GM18861 (cell line): Measurements from ENCODE around the gene MSH5.

ENCODE experiments used
- ATAC-seq: cut with Tn5 transposase; IDR thresholded peaks from one replicate; pipeline ENCODE4 v1.9.1; 2021; ENCODE audit not compliant: unreplicated experiment

MSH5 gene

DNA sequence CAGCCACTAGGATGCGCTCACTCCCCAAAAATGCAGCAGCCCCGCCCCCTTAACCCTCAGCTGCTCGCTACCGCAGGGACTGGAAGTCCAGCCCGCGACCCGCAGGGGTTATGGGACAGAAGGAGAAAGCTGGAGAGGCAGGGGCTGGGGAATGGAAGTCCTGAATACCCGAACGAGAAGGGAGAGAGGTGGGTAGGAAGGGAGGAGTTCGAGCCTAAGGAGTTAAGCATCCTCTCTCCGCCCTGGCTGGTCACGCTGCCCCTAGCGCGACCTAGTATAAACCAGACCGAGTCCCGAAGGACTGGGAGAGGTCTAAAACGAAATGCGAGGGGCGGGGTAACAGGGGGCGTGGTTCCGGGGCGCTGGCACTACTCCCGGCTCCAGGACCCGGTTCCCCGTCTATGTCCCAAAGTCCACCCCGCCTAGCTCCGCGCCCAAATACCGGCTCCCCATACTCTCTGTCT is 10.3 kb upstream of the MSH5 start:
- no peak for ATAC-seq

DNA sequence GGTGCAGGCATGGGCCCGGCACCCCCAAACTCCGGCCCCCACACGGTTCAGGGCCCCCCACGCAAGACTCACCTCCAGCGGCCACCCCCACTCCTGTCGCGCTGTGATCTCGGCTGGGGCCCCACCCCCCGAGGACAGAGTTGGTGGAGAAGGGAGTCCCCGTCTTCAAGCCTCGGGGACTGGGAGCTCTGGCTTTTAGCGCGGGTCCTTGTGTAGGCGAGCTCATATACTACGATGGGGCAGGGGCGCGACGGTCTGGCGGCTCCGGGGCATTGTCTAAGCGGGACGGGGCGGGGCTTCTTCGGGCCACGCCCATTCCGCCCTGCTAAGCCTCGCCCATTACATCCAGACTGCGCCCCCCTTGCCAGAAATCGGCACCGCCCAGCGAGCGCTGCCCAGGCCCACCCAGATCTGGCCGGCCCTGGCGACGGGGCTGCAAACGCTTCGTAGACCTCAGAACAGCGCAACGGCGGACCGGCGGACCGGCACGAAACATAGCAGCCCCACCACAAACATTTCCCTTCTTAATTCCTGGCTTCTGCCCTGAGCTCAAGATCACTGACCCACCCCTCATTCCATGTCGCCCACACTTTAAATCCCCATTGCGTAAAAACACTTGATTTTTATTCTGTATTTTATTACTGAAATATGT is 9.7 kb upstream of the MSH5 start:
- no peak for ATAC-seq

DNA sequence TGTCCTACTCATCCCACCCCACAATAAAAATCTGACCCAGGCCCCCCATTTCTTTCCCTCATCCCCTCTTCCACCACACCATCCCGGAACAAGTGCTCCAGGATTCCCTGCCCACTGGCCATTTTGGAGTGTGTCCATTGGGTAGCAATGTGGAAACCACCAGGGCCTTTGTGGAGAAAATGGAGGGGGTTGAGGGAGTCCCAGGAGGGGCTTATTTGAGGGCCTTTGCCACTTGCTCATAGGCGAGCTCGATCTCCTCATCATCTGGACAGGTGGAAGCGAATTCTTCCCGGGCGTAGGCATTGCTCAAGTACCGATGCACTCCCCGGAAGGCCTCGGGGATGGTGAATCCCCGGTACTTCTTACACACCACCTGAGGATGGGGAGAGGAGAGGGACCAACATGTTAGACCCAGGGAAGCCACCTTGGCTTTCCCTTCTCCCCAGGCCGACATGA is 9.1 kb upstream of the MSH5 start:
- no peak for ATAC-seq

DNA sequence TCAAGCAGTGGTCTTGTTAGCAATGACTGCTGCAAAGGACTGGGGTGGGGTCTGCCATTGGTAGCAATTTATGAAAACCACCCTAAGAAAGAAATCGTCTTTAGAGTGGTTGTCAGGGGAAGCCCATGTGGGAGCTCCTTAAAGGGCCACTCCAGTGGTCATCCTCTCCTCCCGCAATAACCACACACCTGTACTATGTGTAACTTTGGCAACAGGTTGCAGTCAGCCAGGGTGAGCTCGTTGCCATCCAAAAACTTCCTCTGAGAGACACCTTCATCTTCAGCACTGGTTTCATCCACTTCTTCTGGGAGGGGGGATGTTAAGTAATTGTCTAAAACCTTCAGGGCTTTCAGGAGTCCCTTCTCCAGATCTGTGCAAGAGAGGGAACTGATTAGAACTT is 7.8 kb upstream of the MSH5 start:
- ATAC-seq = no peak

DNA sequence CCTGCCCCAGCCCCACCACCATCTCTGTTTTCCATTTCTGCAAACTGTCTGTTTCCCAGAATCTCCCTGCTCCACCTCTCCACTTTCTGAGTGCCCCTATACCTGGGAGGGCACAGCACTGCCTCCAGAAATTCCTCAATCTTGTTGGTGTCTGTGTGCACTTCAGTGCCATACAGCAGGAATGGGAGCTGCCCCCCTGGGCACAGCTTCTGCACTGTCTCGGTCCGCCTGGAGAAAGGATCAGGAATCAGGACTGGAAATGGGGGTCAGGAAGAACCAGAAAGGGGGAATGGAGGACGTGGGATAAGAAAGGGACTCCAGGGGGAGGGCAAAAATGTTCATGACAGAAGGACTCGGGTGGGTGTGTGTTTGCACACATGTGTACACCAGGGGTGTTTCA is 6.1 kb upstream of the MSH5 start:
- no peak for ATAC-seq

DNA sequence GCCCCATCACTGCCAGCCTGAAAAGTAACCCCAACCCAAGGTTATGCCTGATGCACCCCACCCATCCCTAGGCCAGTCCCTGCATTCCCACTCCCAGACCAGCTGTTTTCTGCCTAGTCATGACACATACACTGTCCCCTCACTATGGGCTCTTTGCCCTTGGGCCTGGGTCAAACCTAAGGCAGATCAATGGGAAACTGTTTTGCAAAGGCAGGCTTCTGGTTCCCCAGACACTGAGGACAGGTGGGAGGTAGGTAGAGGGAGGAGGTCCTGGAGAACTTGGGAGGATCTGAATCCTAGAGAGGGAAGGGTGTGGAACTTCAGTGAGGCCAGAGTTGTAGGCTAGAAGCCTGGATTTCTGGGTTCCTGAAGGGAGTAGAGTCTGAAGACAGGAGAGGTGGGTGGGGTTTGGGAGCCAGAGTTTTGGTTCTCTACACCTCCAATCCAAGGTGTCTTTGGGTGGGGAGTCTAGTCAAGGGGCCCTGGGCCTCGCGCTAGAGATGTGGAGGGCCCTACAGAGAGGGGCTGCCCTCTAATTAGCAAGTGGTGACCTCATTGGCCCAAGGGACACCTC is 5.5 kb upstream of the MSH5 start:
- ATAC-seq = no peak

DNA sequence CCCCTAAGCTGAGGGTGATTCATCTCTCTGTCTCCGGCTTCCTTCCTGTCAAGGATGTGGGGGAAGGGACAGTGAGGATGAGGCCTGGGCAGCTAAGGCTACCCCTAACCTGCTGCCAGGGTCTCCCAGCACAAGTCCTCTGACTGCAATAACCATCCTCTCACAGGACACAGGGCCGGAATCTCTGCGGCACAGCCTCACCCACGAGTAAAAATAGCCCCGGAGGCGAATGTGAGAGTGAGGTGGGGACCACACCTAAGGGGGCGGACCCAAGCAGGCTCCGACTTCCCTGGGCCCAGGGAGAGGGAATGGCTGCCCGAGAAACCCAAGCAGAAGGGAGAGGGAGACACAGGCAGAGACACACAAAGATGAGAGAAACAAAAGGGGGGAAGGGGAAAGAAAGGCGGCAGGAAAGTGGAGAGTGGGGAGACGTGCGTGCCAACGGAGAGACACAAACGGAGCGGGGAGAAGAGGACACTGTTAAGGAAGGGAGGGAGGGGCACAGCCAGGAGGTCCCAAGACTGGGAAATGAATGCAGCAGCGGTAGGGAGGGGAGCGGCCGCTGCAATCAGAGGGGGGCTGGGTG is 4.9 kb upstream of the MSH5 start:
- no peak for ATAC-seq

DNA sequence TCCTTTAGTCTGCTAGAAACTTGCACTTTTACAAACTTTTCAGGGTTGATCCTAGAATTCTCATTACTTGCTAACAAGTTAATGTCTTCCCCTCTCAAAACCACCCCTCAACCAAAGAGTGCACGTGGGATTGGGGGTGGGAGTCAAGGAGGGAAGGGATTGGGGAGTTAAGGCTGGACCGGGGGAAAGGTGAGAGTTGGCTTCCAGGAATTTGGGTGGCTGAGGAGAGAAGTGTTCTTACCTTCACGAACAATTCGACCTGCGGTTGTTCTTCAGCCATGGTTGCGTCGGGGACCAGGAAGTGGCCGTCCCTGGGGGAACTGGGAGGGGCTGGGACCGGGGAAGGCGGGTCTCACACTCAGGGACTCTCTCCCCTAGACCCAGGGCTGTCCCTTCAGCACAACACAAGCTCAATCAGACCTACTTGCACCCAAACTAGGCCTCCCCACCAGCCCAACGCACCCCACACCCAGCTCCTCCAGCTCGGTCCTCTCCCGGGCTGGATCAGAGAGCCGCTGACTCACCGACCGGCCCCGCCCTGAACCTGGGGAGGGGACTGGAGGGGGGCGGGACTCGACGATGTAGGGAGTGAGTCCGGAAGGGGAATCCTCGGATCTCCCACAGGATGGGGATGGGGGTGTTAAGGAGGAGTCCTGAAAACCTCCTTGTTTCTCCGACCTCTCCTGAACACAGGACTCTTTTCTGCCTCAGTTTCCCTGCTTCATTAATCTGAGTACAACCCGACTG is 3.6 kb upstream of the MSH5 start, which contains the start of gene CLIC1:
TSS of gene CLIC1 (minus strand) at position 510 of the 747 bp plus-strand sequence. CDS start at position 280, 230 bp downstream.
- ATAC-seq = no peak

DNA sequence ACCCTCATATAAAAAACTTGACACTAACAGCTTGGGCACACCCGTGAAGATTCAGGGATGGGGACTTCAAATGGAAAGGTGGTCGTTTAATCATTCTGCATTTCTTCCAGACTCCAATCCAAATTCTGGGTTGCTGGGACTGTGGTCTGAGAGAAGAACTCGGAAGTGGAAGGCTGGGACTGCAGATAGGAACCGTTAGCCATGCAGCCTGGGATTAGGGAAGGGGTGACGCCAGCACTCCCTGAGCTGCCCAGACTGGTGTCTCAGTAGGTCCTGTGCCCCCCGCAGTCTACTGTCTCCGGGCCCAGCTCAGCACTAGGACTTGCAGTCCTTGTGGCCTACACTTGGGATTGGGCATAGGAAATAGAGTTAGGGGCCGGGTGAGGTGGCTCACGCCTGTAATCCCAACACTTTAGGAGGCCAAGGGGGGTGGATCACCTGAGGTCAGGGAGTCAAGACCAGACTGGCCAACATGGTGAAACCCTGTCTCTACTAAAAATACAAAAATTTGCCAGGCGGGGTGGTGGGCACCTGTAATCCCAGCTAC is 3.0 kb upstream of the MSH5 start:
- no peak for ATAC-seq

DNA sequence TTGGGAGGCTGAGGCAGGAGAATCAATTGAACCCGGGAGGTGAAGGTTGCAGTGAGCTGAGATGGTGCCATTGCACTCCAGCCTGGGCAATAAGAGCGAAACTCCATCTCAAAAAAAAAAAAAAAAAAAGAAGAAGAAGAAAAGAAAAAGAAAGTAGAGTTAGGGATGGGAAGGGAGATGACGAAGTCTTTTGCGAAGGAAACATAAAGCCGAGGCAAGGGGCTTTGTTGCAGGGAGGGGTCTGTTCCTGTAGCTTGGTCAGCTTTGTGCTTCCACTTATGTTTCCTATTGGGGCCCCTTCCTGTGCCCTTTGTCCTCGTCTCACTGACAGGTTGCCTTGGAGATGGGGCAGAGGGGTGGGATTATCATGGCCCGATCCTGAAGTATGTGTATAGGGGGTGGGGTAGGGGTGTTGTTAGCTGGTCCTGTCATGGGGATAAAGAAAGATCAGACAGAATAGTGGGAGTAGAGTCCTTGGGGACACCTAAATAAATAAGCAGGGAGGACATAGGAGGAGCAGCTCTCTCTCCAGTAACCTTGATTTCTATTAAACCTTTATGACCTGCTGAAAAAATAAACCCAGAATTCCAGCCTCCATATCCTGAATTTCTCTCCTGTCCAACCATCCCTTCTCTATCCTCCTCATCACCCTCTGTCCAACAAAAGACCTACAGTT is 2.4 kb upstream of the MSH5 start:
- no peak for ATAC-seq

DNA sequence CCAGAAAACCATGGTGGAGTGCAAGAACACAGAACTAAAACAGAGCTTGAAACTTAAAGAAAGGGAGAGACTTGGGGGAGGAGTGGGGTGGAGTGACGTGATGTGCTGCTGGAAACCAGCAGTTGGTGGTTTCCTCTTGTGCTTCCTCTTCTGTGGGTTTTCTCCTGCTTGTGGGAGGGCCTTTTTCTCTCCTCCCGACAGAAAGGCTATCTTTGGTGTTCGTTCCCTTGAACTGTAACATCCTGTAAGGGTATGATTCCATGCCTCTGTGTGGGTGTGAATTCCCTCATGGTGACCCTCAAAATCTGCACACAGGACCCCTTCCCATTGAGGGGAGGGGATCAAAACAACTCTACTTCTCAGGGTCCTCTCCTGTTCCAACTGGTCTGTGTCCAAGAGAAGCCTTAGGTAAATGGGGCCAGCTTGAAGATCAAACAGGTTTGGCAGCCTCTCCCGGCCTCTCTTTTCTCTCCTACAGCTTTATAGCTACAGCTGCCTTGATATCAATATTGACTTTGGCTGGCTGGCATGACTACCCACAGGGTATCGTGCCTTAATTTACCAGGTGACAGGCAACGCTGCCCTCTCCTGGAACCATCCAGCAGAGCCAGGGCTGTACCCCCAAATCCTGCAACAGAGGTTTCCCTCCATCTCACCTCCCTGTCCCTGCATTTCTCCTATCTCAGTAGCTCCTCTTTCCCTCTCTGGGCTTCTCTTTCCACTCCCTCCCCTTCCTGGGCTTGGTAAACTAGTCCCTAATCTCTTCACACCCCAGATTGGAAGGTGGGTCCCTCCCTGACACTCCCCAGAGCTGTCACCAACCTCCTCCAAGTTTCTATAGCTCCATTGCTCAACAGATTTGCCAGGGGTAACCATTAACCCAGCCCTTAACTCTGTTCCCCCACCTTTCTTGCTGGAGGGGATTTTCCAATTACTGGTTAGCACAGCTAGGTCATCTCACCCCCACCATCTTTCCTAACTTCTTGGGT is 1.5 kb upstream of the MSH5 start:
- no peak for ATAC-seq

DNA sequence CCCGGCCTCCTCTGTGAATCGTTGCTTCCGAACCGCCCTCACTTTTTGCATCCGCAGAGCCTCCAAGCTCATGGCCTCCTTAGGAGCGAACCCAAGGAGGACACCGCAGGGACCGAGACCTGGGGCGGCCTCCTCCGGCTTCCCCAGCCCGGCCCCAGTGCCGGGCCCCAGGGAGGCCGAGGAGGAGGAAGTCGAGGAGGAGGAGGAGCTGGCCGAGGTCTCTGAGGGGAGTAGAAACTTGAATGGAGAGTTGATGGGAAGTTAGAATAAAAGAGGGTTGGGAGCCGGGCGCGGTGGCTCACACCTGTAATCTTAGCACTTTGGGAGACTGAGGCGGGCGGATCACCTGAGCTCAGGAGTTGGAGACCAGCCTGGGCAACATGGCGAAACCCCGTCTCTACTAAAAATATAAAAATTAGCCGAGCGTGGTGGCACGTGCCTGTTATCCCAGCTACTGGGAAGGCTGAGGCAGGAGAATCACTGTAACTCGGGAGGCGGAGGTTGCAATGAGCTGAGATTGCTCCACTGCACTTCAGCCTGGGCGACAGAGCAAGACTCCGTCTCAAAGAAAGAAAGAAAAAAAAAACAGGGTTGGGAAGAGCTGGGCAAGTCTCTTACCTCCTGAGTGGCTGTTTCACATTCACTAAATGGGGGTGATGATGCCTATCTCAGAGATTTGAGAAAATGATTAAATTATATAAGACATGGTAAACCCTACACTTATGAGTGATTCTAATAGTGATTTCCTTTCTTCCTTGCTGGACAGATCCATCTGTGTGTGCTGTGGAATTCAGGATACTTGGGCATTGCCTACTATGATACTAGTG is 805 bp downstream of the MSH5 start:
- no peak for ATAC-seq

DNA sequence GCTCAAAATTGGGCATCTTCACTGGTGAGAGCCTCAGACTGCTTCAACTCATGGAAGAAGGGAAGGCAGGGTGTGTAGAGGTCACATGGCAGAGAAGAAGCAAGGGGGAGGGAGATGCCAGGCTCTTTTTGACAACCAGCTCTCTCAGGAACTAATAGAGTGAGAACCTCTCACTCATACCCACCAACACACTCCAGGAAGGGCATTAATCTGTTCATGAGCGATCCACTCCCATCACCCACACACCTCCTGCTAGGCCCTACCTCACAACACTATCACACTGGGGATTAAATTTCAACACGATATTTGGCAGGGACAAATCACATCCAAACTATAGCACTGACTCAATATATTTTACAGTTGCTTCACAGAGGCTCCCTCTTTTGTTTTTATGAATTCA is 2.0 kb downstream of the MSH5 start:
- no peak for ATAC-seq

DNA sequence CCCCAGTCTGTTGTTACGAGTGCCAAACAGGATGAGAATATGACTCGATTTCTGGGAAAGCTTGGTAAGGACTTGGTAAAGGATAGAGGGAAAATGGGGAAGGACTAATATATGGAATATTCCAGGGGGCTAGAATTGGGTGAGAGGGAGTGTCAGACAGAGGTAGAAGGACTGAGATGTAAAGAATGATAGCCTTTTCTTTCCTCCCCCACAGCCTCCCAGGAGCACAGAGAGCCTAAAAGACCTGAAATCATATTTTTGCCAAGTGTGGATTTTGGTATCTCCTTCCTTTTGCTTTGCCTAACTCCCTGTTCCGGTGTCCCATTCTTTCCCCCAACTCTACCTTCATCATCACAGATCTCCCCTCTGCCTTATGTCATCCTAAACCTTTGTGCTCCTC is 3.1 kb downstream of the MSH5 start:
- no peak for ATAC-seq

DNA sequence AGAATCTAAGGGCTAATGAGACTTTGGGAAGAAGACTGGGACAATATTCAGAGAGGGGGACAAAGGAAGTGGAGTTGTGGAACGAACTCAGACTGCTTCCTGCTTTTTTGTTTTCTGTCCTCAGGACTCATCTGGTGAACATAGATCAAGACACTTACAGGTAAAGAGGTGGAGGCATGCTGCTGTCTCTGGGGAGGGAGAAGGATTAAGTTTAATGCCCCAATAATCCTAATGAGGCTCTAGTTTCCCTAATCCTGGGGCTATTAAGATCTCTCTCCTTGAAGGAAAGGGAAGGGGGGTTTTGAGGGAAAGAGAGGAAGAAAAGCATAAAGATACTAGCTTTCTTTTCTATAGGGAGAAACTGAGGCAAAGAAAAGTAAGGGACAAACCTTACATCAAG is 4.6 kb downstream of the MSH5 start:
- ATAC-seq = no peak

DNA sequence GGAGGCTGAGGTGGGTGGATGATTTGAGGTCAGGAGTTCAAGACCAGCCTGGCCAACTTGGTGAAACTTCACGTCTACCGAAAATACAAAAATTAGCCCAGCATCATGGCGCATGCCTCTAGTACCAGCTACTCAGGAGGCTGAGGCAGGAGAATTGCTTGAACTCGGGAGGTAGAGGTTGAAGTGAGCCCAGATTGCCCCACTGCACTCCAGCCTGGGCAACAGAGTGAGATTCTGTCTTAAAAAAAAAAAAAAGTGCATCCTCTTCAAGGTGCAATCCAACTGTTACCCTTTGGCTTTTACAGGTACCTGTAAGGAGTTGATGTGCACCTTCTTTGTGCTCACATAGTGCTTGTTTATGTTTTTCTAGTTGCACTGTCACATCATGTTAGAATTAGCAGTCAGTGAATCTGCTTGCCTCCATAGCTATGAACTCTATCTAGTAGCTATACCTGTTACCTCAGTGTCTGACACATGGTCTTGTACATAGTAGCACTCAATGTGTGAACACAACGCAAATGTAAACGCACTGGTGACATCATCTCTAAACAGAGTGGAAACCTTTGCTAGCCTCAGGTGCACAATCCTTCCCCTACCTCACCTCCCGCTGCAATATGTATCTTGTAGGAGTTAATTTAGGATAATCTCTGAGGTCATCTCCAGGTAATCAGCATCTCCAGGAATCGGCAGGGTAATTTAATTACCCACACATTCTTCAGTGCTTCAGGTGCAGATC is 9.7 kb downstream of the MSH5 start:
- no peak for ATAC-seq

DNA sequence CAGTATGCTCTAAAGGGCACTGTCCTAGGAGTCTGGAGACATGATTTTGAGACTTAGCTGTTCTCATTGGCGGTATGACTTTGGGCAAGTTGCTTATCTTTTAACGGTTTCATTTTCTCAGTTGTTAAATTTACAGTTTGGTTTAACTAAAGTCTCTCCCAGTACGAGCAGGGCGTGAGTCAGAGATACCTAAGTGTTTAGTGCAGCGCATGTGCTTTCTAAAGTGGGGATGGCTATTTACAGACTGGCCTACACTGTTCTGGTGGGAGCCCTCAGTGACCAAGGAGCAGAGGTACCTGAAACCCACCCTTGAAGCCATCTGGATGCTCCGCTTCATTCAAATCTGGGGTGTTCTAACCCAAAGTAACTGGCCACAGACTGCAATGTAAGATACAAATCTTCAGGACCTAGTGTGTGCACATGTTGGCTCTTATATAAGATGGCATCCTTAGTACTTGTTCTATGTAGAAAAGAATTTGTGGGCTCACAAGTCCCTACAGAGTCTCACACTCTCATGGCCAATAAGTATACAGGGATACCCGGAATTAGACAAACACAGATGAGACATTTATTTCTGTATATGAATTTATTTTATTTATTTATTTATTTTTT is 10.7 kb downstream of the MSH5 start:
- ATAC-seq = no peak
